HepG2 (cell line): Measurements from ENCODE around the gene LRRC51. TPM values are rescaled to one million over a fixed set of nuclear protein-coding genes. Genes with fewer than 3 reads are reported as not detected.

Experiments used
- ARID3A ChIP-seq: IDR thresholded peaks from 2 replicates; pipeline ENCODE4 v1.6.1; 2012; ENCODE audit warnings: low read depth, low read length, improper control_type of control experiment
- DR1 ChIP-seq: sonication (generic); formaldehyde crosslinking; IDR thresholded peaks from 2 replicates; pipeline ENCODE4 v1.8.0; 2021; ENCODE audit warnings: mild to moderate bottlenecking, missing genetic modification reagents, inconsistent platforms
- ELK4 ChIP-seq: sonication (generic); formaldehyde crosslinking; IDR thresholded peaks from 2 replicates; pipeline ENCODE4 v1.9.0; 2021; ENCODE audit warnings: missing genetic modification reagents, borderline replicate concordance
- GMEB1 ChIP-seq: sonication (generic); formaldehyde crosslinking; IDR thresholded peaks from 2 replicates; pipeline ENCODE4 v1.5.1; 2020; ENCODE audit warnings: missing genetic modification reagents, mild to moderate bottlenecking, borderline replicate concordance
- HNRNPH1 ChIP-seq: fragments of 200-400 bp; formaldehyde crosslinking; optimal IDR thresholded peaks from 2 replicates; pipeline ENCODE3; 2017; ENCODE audit warnings: mild to moderate bottlenecking, low read depth, low read length
- IRF2 ChIP-seq: IDR thresholded peaks from 2 replicates; pipeline ENCODE4 v1.6.1; 2018; ENCODE audit warnings: missing genetic modification reagents, missing compliant biosample characterization
- KAT8 ChIP-seq: IDR thresholded peaks from 2 replicates; pipeline ENCODE4 v1.6.1; 2016; ENCODE audit warnings: missing genetic modification reagents, missing compliant biosample characterization
- MEF2D ChIP-seq: sonication (generic); formaldehyde crosslinking; IDR thresholded peaks from 2 replicates; pipeline ENCODE4 v1.5.1; 2020; ENCODE audit warnings: mild to moderate bottlenecking, missing genetic modification reagents
- NFKBIZ ChIP-seq: IDR thresholded peaks from 2 replicates; pipeline ENCODE4 v1.6.1; 2018; ENCODE audit warnings: missing genetic modification reagents, missing compliant biosample characterization
- NR2F6 ChIP-seq, 2 experiments: IDR thresholded peaks; 2 replicates each; pipeline ENCODE4 v1.6.1; 2016; ENCODE audit warnings: antibody characterized with exemption in 1 of 2, mild to moderate bottlenecking in 1 of 2
- PAWR ChIP-seq: sonication (generic); formaldehyde crosslinking; IDR thresholded peaks from 2 replicates; pipeline ENCODE4 v1.4.0; 2020; ENCODE audit warnings: missing genetic modification reagents, mild to moderate bottlenecking, borderline replicate concordance
- PAXIP1 ChIP-seq: sonication (generic); formaldehyde crosslinking; conservative IDR thresholded peaks from 2 replicates; pipeline ENCODE4 v1.4.0; 2020; ENCODE audit warnings: mild to moderate bottlenecking, missing genetic modification reagents, moderate library complexity
- TGIF2 ChIP-seq: IDR thresholded peaks from 2 replicates; pipeline ENCODE4 v1.6.1; 2016; ENCODE audit warnings: control low read depth, missing compliant biosample characterization
- ZNF232 ChIP-seq: sonication (generic); formaldehyde crosslinking; IDR thresholded peaks from 2 replicates; pipeline ENCODE4 v1.4.0; 2020; ENCODE audit warnings: missing genetic modification reagents, borderline replicate concordance
- ZNF260 ChIP-seq: sonication (generic); formaldehyde crosslinking; IDR thresholded peaks from 2 replicates; pipeline ENCODE4 v1.4.0; 2020; ENCODE audit warnings: missing genetic modification reagents, low read depth, mild to moderate bottlenecking, borderline replicate concordance
- ZNF350 ChIP-seq: sonication (generic); formaldehyde crosslinking; IDR thresholded peaks from 2 replicates; pipeline ENCODE4 v1.4.0; 2020; ENCODE audit warnings: mild to moderate bottlenecking, low read depth, missing genetic modification reagents, borderline replicate concordance
- ZNF704 ChIP-seq: sonication (generic); formaldehyde crosslinking; IDR thresholded peaks from 2 replicates; pipeline ENCODE4 v1.8.1; 2023; ENCODE audit warnings: mild to moderate bottlenecking, inconsistent platforms, moderate library complexity, missing genetic modification reagents, borderline replicate concordance
- ZNF839 ChIP-seq: sonication (generic); formaldehyde crosslinking; IDR thresholded peaks from 2 replicates; pipeline ENCODE4 v1.4.0; 2020; ENCODE audit warnings: missing genetic modification reagents, mild to moderate bottlenecking, borderline replicate concordance
- polyA plus RNA-seq, 8 experiments: library from polyadenylated mRNA; depleted of rRNA in 3 of 8; stranded (reverse) in 7 of 8; unstranded in 1 of 8; fragments of >200 nt; fragmentation: Illumina TruSeq in 4 of 8; extraction: Trizol in 4 of 8; gene quantifications; 2 replicates each; pipeline versions ENCODE4 v1.2.1 to v1.2.3, GENCODE V29; 2011 to 2016; ENCODE audit warnings: low read depth in 4 of 8, missing spikeins in 1 of 8, mixed read lengths in 1 of 8; ENCODE audit not compliant: insufficient read depth in 1 of 8
- total RNA-seq, 5 experiments: library from RNA; depleted of rRNA; stranded (reverse); fragments of >200 nt; fragmentation: Illumina TruSeq; extraction: Trizol; gene quantifications; 2 replicates each; pipeline ENCODE4 v1.2.3, GENCODE V29; 2016; ENCODE audit warnings: low read depth in 1 of 5

LRRC51 gene
- total and polyA plus RNA-seq, 2 of the 13 experiments (the other 11 are each of a cell fraction or from before 2014, with no cell fraction given), result 5.3 to 6.0 TPM

GRCh38 chr11:72112143-72112977 lies 31.7 kb downstream of the LRRC51 start, which contains the start of gene ANAPC15 (continued):
- TF ChIP-seq KAT8 (peak; percentile 90), ZNF839 (CRISPR knock-in tag) (peak; percentile 94), TGIF2 (CRISPR knock-in tag) (peak; percentile 70), IRF2 (CRISPR knock-in tag) (peak; percentile 51), ZNF260 (CRISPR knock-in tag) (no peak), NR2F6 (IDR thresholded peaks at IDR 0.05) (0 out of 2 replicates have a peak, but pooled peaks have one; percentile 40), NR2F6 (CRISPR knock-in tag; IDR thresholded peaks at IDR 0.05) (0 out of 2 replicates have a peak, but pooled peaks have one; percentile 31), HNRNPH1 (no peak), ARID3A (0 out of 2 replicates have a peak, but pooled peaks have one; percentile 14), PAXIP1 (CRISPR knock-in tag) (no peak), MEF2D (CRISPR knock-in tag) (peak; percentile 24; the same call in 1 of the 2 replicates), ELK4 (CRISPR knock-in tag) (no peak), NFKBIZ (CRISPR knock-in tag) (peak; percentile 79; the same call in 1 of the 2 replicates), ZNF350 (CRISPR knock-in tag) (peak; percentile 58), DR1 (peak; percentile 40; the same call in 1 of the 2 replicates), PAWR (CRISPR knock-in tag) (no peak), GMEB1 (CRISPR knock-in tag) (peak; percentile 63; the same call in 1 of the 2 replicates), ZNF704 (CRISPR knock-in tag) (no peak), ZNF232 (CRISPR knock-in tag) (peak; percentile 57; the same call in 1 of the 2 replicates)
